KMS-11 (cell line): ENCODE measurements around the gene CENPN.

Experiments
- H2AFZ ChIP-seq: fragments of 200-600 bp; sonication (generic); 2 replicates; pipeline ENCODE4 v1.6.1; 2016; ENCODE audit warnings: antibody characterized with exemption, mixed run types, low read depth
- H3K27ac ChIP-seq: fragments of 200-600 bp; sonication (generic); 2 replicates; pipeline ENCODE4 v1.6.1; 2016; ENCODE audit warnings: mild to moderate bottlenecking, mixed run types
- H3K27me3 ChIP-seq: fragments of 200-600 bp; sonication (generic); 2 replicates; pipeline ENCODE4 v1.6.1; 2017; ENCODE audit warnings: mild to moderate bottlenecking, low read depth, mixed run types, moderate library complexity; ENCODE audit not compliant: insufficient read depth
- H3K36me3 ChIP-seq: fragments of 200-600 bp; sonication (generic); 2 replicates; pipeline ENCODE4 v1.6.1; 2017; ENCODE audit warnings: mild to moderate bottlenecking, mixed run types; ENCODE audit not compliant: insufficient read depth
- H3K4me1 ChIP-seq: fragments of 200-600 bp; sonication (generic); 2 replicates; pipeline ENCODE4 v1.6.1; 2016; ENCODE audit warnings: mild to moderate bottlenecking, low read depth, mixed run types; ENCODE audit not compliant: poor library complexity, severe bottlenecking
- H3K4me2 ChIP-seq: fragments of 200-600 bp; sonication (generic); 2 replicates; pipeline ENCODE4 v1.7.0; 2016; ENCODE audit warnings: mild to moderate bottlenecking, mixed run types
- H3K4me3 ChIP-seq: fragments of 200-600 bp; sonication (generic); IDR thresholded peaks from 2 replicates; pipeline ENCODE4 v1.6.1; 2017; ENCODE audit warnings: low read depth, low read length, mixed read lengths; ENCODE audit not compliant: insufficient read depth
- H3K79me2 ChIP-seq: fragments of 200-600 bp; sonication (generic); 2 replicates; pipeline ENCODE4 v1.6.1; 2016; ENCODE audit warnings: low read depth, mixed run types; ENCODE audit not compliant: insufficient read depth
- H3K9ac ChIP-seq: fragments of 200-600 bp; sonication (generic); 2 replicates; pipeline ENCODE4 v1.6.1; 2016; ENCODE audit warnings: mild to moderate bottlenecking, mixed run types
- H4K20me1 ChIP-seq: fragments of 200-600 bp; sonication (generic); 2 replicates; pipeline ENCODE4 v1.6.1; 2016; ENCODE audit warnings: mild to moderate bottlenecking, mixed run types; ENCODE audit not compliant: insufficient read depth
- TF ChIP-seq, protein P1 (sequence below): fragments of 200-600 bp; sonication (generic); conservative IDR thresholded peaks from 2 replicates; pipeline ENCODE4 v1.6.1; 2017; ENCODE audit warnings: low read depth, mild to moderate bottlenecking, antibody characterized with exemption, low read length, moderate library complexity, mixed read lengths

Gene CENPN

DNA sequence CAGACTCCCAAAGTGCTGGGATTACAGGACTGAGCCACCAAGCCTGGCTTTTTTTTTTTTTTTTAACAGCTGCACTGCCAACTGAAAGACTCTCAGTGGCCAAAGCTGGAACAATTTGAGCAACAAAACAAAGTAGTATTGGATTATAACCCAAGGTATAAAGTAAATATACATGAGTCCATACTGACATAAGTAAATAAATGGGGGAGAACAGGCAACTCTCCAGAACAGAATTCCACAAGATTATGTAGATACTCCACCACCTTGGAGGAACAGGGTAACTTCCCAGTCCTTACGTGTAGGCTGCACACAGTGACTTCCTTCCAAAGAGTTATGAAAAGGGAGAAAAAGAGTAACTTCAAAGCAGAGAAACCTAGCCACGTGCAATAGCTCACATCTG lies 16.0 kb upstream of the CENPN start:
- Histone ChIP-seq H3K9ac (no peak overlapping the region), H3K36me3 (no peaks in the 10 kb centered on the region), H3K4me2 (no peak overlapping the region), H2AFZ (no peak overlapping the region), H3K79me2 (peaks cover 46% of the 10 kb centered on the region; the same call in 1 of the 2 replicates), H3K4me3 (no peak overlapping the region), H3K27ac (no peak overlapping the region), H4K20me1 (no peaks in the 10 kb centered on the region), H3K4me1 (no peaks in the 10 kb centered on the region), H3K27me3 (no peaks in the 10 kb centered on the region)
- TF ChIP-seq, protein P1, sequence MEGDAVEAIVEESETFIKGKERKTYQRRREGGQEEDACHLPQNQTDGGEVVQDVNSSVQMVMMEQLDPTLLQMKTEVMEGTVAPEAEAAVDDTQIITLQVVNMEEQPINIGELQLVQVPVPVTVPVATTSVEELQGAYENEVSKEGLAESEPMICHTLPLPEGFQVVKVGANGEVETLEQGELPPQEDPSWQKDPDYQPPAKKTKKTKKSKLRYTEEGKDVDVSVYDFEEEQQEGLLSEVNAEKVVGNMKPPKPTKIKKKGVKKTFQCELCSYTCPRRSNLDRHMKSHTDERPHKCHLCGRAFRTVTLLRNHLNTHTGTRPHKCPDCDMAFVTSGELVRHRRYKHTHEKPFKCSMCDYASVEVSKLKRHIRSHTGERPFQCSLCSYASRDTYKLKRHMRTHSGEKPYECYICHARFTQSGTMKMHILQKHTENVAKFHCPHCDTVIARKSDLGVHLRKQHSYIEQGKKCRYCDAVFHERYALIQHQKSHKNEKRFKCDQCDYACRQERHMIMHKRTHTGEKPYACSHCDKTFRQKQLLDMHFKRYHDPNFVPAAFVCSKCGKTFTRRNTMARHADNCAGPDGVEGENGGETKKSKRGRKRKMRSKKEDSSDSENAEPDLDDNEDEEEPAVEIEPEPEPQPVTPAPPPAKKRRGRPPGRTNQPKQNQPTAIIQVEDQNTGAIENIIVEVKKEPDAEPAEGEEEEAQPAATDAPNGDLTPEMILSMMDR, result no peak

DNA sequence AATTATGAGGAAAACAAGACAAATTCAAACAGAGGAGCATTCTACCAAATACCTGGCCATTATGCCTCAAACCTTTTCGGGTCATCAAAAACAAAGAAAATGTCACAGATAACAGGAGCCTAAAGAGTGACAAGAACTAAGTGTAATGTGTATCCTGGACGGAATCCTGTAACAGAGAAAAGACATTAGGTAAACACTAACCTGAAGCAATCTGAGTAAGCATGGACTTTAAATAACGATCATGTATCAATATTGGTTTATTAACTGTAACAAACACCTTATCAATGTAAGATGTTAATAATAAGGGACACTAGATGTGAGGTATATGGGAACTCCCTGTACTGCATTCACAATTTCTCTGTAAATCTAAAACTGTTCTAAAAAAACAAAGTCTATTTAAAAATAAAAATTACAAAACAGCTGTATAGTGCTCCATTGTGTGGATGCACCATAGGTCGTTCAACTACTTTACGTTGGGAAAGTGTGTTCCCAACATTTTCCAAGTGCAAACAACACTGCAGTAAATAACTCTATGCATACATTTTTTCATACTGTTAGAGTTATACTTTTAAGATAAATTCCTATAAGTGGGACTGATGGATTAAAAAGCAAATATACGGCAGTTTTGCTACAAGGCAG lies 15.1 kb upstream of the CENPN start:
- Histone ChIP-seq H2AFZ (no peak overlapping the region), H3K4me3 (no peak overlapping the region), H3K27ac (no peak overlapping the region), H3K4me1 (no peaks in the 10 kb centered on the region), H3K9ac (no peak overlapping the region), H3K36me3 (no peaks in the 10 kb centered on the region), H3K4me2 (no peak overlapping the region), H3K79me2 (peaks cover 52% of the 10 kb centered on the region; the same call in 1 of the 2 replicates), H4K20me1 (no peaks in the 10 kb centered on the region), H3K27me3 (no peaks in the 10 kb centered on the region)
- TF ChIP-seq, protein P1, result no peak

DNA sequence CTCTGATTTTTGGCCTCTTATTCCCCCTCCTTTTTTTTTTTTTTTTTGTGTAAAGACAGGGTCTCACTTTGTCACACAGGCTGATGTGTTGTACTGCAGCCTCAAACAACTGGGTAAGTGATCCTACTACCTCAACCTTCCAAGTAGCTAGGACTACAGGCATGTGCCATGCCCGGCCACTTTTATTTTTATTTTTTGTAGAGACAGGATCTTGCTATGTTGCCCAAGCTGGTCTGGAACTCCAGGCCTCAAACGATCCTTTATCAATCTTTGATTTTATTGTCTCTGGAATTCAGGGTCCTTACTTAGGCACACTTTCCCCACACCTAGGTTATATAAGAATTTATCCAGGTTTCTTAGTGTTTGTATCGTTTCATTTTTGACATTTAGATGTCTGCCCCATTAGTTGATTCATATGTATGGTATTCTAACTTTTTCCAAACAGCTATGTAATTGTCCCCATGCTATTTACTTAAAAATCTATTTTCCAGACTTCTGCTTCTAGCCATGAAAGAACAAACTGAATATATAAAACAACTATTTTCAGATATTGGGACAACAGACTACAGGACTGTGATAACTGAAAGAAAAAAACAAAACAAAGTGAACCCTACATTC lies 14.2 kb upstream of the CENPN start:
- H3K4me1 ChIP-seq, result no peaks in the 10 kb centered on the region
- H3K36me3 ChIP-seq, result no peaks in the 10 kb centered on the region
- TF ChIP-seq, protein P1, result no peak
- H3K4me2 ChIP-seq, result no peak overlapping the region
- H2AFZ ChIP-seq, result no peak overlapping the region
- no peaks in the 10 kb centered on the region for H3K27me3 ChIP-seq
- no peak overlapping the region for H3K27ac ChIP-seq
- H3K4me3 ChIP-seq, result no peak overlapping the region
- no peak overlapping the region for H3K9ac ChIP-seq
- peaks cover 61% of the 10 kb centered on the region for H3K79me2 ChIP-seq
- no peaks in the 10 kb centered on the region for H4K20me1 ChIP-seq

DNA sequence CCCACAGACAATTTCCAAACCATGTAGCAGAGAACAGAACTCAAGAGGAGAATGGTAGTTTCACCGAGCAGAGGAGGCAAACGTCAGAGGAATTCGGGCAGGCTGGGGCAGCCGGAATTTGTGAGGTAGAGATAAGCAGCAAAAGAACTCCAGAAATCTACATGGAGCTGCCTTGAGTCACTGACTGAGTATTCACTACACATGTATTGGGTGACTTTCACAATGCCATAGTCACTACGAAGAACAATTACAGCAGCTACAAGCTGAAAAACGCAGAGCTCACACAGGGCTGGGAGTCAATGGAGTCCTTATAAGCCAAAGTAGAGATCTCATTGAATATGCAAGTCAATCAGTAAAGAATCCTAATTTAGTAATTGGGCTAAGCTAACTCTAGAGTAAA lies 13.7 kb upstream of the CENPN start:
- Histone ChIP-seq H3K4me3 (no peak overlapping the region), H3K36me3 (no peaks in the 10 kb centered on the region), H3K4me1 (no peaks in the 10 kb centered on the region), H4K20me1 (no peaks in the 10 kb centered on the region), H3K4me2 (no peak overlapping the region), H3K79me2 (peaks cover 66% of the 10 kb centered on the region), H3K9ac (no peak overlapping the region), H3K27ac (no peak overlapping the region), H2AFZ (no peak overlapping the region), H3K27me3 (no peaks in the 10 kb centered on the region)
- TF ChIP-seq, protein P1, result no peak
